AG09309 (cell line): ENCODE data around the gene TRIM3.

Experiments used
- DNase-seq: peaks from one replicate; pipeline ENCODE4 v3.0.0-alpha.2; 2010; ENCODE audit warnings: low read depth
- H3K4me3 ChIP-seq: 2 replicates; pipeline ENCODE4 v1.5.1; 2011; ENCODE audit warnings: mild to moderate bottlenecking, low read depth, low read length, moderate library complexity; ENCODE audit not compliant: control insufficient read depth
- TF ChIP-seq, protein P1 (sequence below): IDR thresholded peaks from 2 replicates; pipeline ENCODE4 v1.5.1; 2011; ENCODE audit warnings: mild to moderate bottlenecking, low read depth, low read length, inconsistent platforms; ENCODE audit not compliant: insufficient read depth, control insufficient read depth; ENCODE audit errors: missing control alignments

Gene TRIM3

GRCh38 chr11:6401464-6401863 is 72.3 kb downstream of the TRIM3 start:
- TF ChIP-seq, protein P1, sequence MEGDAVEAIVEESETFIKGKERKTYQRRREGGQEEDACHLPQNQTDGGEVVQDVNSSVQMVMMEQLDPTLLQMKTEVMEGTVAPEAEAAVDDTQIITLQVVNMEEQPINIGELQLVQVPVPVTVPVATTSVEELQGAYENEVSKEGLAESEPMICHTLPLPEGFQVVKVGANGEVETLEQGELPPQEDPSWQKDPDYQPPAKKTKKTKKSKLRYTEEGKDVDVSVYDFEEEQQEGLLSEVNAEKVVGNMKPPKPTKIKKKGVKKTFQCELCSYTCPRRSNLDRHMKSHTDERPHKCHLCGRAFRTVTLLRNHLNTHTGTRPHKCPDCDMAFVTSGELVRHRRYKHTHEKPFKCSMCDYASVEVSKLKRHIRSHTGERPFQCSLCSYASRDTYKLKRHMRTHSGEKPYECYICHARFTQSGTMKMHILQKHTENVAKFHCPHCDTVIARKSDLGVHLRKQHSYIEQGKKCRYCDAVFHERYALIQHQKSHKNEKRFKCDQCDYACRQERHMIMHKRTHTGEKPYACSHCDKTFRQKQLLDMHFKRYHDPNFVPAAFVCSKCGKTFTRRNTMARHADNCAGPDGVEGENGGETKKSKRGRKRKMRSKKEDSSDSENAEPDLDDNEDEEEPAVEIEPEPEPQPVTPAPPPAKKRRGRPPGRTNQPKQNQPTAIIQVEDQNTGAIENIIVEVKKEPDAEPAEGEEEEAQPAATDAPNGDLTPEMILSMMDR, result no peak
- no peak overlapping the region for H3K4me3 ChIP-seq
- DNase-seq, result no peak

DNA sequence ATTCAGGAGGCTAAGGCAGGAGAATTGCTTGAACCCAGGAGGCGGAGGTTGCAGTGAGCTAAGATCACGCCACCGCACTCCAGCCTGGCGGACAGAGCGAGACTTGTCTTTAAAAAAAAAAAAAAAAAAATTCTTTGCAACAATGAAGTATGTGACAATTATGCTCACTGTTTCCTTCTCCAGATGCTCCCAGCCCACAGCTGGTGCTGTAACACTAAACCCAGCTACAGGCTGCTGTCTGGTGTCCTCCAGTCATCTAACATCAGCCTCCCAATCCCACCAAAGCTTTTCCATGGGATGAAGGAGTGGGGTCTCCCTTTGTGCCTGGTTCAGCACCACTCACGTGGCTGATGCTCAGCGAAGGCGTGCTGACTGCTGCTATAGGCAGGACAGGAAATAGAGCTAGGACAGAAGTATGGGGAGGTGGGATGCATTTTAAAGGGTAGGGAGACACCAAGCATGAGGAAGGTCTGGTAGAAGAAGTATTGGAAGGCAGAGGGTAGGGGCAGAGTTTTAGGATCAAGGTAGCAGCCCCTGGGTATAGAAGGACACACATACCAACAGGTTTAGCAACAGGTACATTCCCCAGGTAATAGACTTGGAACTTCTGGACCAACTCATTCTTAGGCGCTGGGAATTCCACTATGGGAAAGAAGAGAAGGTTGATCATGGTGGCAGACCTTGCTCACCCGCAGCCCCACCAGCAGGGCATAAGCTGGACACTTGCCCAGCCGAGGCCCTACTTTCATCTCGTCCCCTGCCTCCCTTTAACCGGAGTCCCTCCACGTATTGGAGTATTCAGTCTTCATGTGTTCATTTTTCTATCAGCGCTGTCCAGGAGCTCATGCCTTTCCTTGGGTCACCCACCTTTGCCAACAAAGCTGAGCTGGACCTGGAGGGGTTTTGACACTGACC is 73.1 kb downstream of the TRIM3 start:
- no peak overlapping the region for H3K4me3 ChIP-seq
- TF ChIP-seq, protein P1, result no peak
- DNase-seq, result no peak
